Keratinocyte (primary cell): ENCODE results near the gene DLGAP1. TPM values are rescaled to one million over a fixed set of nuclear protein-coding genes. Genes with fewer than 3 reads are reported as not detected.

ENCODE experiments used
- DNase-seq: peaks from one replicate; pipeline ENCODE4 v3.0.0-alpha.2; 2011; ENCODE audit warnings: low read depth, missing footprints, low spot score
- FAIRE-seq: peaks from 2 replicates; lab custom pipeline; 2011; peaks lifted over from hg19 to GRCh38; lab: Jason Lieb, UNC
- H2AFZ ChIP-seq: 2 replicates; pipeline ENCODE4 v1.6.0; 2012; ENCODE audit warnings: low read length, control low read depth, inconsistent platforms; ENCODE audit not compliant: control insufficient read depth
- H3K27ac ChIP-seq: 2 replicates; pipeline ENCODE4 v1.5.1; 2011; ENCODE audit warnings: low read length; ENCODE audit not compliant: control insufficient read depth, insufficient read depth
- H3K27me3 ChIP-seq: 3 replicates; pipeline ENCODE4 v1.6.0; 2011; ENCODE audit warnings: low read length; ENCODE audit not compliant: control insufficient read depth, insufficient read depth; ENCODE audit errors: extremely low read depth
- H3K36me3 ChIP-seq, 2 experiments: 2 replicates in 1 of 2; 3 replicates in 1 of 2; pipeline ENCODE4 v1.5.1; 2011; ENCODE audit warnings: low read length in 2 of 2, mild to moderate bottlenecking in 1 of 2; ENCODE audit not compliant: control insufficient read depth in 2 of 2, insufficient read depth in 2 of 2; ENCODE audit errors: extremely low read depth in 1 of 2
- H3K4me1 ChIP-seq: 3 replicates; pipeline ENCODE4 v1.5.1; 2011; ENCODE audit warnings: low read length; ENCODE audit not compliant: control insufficient read depth, insufficient read depth; ENCODE audit errors: extremely low read depth
- H3K4me2 ChIP-seq: 3 replicates; pipeline ENCODE4 v1.6.0; 2011; ENCODE audit warnings: low read depth, low read length; ENCODE audit not compliant: control insufficient read depth, insufficient read depth; ENCODE audit errors: extremely low read depth
- H3K4me3 ChIP-seq, 3 experiments: fragments of 200-600 bp in 1 of 3; sonication (generic) in 1 of 3; 2 replicates in 2 of 3; 3 replicates in 1 of 3; pipeline ENCODE4 v1.5.1; 2011 to 2016; ENCODE audit warnings: low read length in 3 of 3, mild to moderate bottlenecking in 3 of 3, control low read depth in 2 of 3, inconsistent platforms in 1 of 3, low read depth in 1 of 3, mixed read lengths in 1 of 3, mixed run types in 1 of 3, moderate library complexity in 1 of 3; ENCODE audit not compliant: control insufficient read depth in 2 of 3, insufficient read depth in 2 of 3; ENCODE audit errors: extremely low read depth in 1 of 3
- H3K79me2 ChIP-seq: 2 replicates; pipeline ENCODE4 v1.6.0; 2012; ENCODE audit warnings: low read length; ENCODE audit not compliant: control insufficient read depth, insufficient read depth
- H3K9ac ChIP-seq: 3 replicates; pipeline ENCODE4 v1.6.0; 2011; ENCODE audit warnings: low read length; ENCODE audit not compliant: control insufficient read depth, insufficient read depth; ENCODE audit errors: extremely low read depth
- H3K9me1 ChIP-seq: 3 replicates; pipeline ENCODE4 v1.6.0; 2011; ENCODE audit warnings: low read length; ENCODE audit not compliant: control insufficient read depth, insufficient read depth; ENCODE audit errors: extremely low read depth
- H3K9me3 ChIP-seq: 2 replicates; pipeline ENCODE4 v1.5.1; 2012; ENCODE audit warnings: low read depth, low read length; ENCODE audit not compliant: control insufficient read depth
- H4K20me1 ChIP-seq: 3 replicates; pipeline ENCODE4 v1.6.0; 2011; ENCODE audit warnings: low read length; ENCODE audit not compliant: control insufficient read depth, insufficient read depth; ENCODE audit errors: extremely low read depth
- EZH2 ChIP-seq: IDR thresholded peaks from one replicate; pipeline ENCODE4 v1.6.1; 2012; ENCODE audit warnings: inconsistent platforms, mild to moderate bottlenecking, low read length, moderate library complexity
- dilution Hi-C: fragments of 300-500 bp; cut with MboI; formaldehyde crosslinking; loops from one replicate; pipeline ENCODE4 v1.7.0; 2020; ENCODE audit warnings: low sequenced_read_pairs; ENCODE audit not compliant: extremely low pct_ligation_motif_present
- polyA plus RNA-seq, 5 experiments: library from polyadenylated mRNA; depleted of rRNA in 3 of 5; stranded (reverse) in 3 of 5; stranded (forward) in 1 of 5; unstranded in 1 of 5; fragments of >200 nt; gene quantifications; 1 replicate in 1 of 5; 2 replicates in 3 of 5; 3 replicates in 1 of 5; pipeline versions ENCODE4 v1.2.1 to v1.2.3, GENCODE V29; 2011 to 2012; ENCODE audit warnings: missing spikeins in 2 of 5, low read depth in 1 of 5, low replicate concordance in 1 of 5
- TF ChIP-seq, protein P1 (sequence below), 3 experiments: IDR thresholded peaks in 1 of 3; conservative IDR thresholded peaks in 1 of 3; optimal IDR thresholded peaks in 1 of 3; 2 replicates in 2 of 3; 3 replicates in 1 of 3; pipeline versions ENCODE3 to v1.5.1; 2011; ENCODE audit warnings: low read length in 3 of 3, mild to moderate bottlenecking in 3 of 3, moderate library complexity in 2 of 3, control low read depth in 1 of 3, inconsistent platforms in 1 of 3; ENCODE audit not compliant: insufficient read depth in 2 of 3; ENCODE audit errors: extremely low read depth in 1 of 3

DLGAP1 gene
- polyA plus RNA-seq, 1 donor (not counting 4 experiments of a cell fraction or from before 2014, with no cell fraction given), result not detected

DNA sequence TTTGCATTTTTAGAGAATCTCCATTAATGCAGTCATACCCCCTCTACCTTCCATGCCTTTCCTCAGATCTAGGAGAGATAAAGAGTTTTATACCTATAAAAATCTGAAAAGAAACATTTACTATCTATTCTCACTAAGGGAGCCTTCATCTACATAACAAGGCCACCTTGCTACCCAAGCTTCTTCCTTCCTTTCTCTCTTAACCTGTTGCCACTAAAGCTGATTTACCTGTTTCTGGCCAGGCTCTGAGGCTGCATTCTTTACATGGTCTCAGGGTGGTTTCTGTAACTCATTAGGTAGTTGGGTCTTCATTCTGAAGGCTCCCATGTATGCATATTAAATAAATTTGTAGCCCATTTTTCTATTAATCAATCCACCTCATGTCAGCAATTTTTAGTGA, 391.6 kb downstream of the DLGAP1 start:
- no peaks in the 10 kb centered on the region for H3K27me3 ChIP-seq
- DNase-seq (no peak), FAIRE-seq (no peak)
- H3K4me2 ChIP-seq, result no peak overlapping the region
- H3K79me2 ChIP-seq, result no peaks in the 10 kb centered on the region
- no peak overlapping the region for H3K27ac ChIP-seq
- H3K4me1 ChIP-seq, result no peaks in the 10 kb centered on the region
- dilution Hi-C loops, result no loop called here
- no peak overlapping the region for H2AFZ ChIP-seq
- H3K9ac ChIP-seq, result no peak overlapping the region
- no peak overlapping the region for H3K4me3 ChIP-seq
- H3K36me3 ChIP-seq, result no peaks in the 10 kb centered on the region
- H3K9me3 ChIP-seq, result no peaks in the 10 kb centered on the region
- no peaks in the 10 kb centered on the region for H3K9me1 ChIP-seq
- TF ChIP-seq, protein P1, sequence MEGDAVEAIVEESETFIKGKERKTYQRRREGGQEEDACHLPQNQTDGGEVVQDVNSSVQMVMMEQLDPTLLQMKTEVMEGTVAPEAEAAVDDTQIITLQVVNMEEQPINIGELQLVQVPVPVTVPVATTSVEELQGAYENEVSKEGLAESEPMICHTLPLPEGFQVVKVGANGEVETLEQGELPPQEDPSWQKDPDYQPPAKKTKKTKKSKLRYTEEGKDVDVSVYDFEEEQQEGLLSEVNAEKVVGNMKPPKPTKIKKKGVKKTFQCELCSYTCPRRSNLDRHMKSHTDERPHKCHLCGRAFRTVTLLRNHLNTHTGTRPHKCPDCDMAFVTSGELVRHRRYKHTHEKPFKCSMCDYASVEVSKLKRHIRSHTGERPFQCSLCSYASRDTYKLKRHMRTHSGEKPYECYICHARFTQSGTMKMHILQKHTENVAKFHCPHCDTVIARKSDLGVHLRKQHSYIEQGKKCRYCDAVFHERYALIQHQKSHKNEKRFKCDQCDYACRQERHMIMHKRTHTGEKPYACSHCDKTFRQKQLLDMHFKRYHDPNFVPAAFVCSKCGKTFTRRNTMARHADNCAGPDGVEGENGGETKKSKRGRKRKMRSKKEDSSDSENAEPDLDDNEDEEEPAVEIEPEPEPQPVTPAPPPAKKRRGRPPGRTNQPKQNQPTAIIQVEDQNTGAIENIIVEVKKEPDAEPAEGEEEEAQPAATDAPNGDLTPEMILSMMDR (optimal IDR thresholded peaks at IDR 0.05 in 1 of 3, IDR thresholded peaks at IDR 0.05 in 1 of 3, conservative IDR thresholded peaks at IDR 0.05 in 1 of 3; ENCODE audit: extremely low read depth in 1 of 3, insufficient read depth in 2 of 3, low read length in 3 of 3), result no peak
- TF ChIP-seq EZH2, result no peak
- no peaks in the 10 kb centered on the region for H4K20me1 ChIP-seq

DNA sequence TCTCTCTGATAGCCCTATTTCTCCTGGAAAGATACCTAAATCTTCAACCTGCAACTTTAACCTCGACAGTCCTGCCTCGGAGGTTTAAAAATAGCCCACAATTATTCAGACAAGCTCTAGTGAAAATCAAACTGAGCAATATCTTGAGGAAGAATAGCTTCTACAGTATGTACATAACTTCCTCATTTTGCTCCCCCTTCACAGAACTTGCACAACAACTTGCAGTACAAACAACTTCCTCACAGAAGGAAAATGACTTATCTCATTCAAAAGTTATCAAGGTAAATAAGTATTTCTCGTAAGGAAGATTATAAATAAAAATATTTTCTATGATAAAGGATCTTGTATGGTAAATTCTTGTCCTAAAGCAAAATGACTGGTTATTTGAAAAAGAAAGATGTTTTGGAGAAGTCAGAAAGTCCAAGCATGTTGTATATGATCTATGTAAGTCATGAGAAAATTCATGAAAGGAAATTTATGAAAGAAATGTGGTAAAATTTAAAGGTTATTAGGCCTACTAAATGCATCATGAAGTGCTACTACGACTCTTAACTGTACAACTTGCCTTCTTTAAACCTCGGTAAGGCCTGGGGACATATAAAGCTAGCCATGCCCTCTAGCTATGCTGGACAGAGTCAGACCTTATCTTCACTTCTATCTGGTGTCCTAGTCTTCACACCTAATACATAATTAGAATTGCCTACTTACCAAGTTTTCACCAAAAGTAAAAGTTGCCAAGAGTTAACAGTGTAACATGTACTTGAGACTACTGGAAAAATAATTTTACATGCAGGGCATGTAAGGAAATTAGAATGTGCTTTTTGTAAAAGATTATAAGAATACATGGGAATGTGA, 394.5 kb downstream of the DLGAP1 start:
- no peak overlapping the region for H3K4me3 ChIP-seq
- no peaks in the 10 kb centered on the region for H3K4me1 ChIP-seq
- no peaks in the 10 kb centered on the region for H3K9me3 ChIP-seq
- FAIRE-seq (no peak), DNase-seq (no peak)
- dilution Hi-C loops, result no loop called here
- no peaks in the 10 kb centered on the region for H3K79me2 ChIP-seq
- no peak overlapping the region for H3K4me2 ChIP-seq
- no peak overlapping the region for H3K9ac ChIP-seq
- H3K36me3 ChIP-seq, result no peaks in the 10 kb centered on the region
- no peak overlapping the region for H3K27ac ChIP-seq
- TF ChIP-seq, protein P1 (optimal IDR thresholded peaks at IDR 0.05 in 1 of 3, IDR thresholded peaks at IDR 0.05 in 1 of 3, conservative IDR thresholded peaks at IDR 0.05 in 1 of 3; ENCODE audit: extremely low read depth in 1 of 3, insufficient read depth in 2 of 3, low read length in 3 of 3), result no peak
- TF ChIP-seq EZH2, result no peak
- no peak overlapping the region for H2AFZ ChIP-seq
- no peaks in the 10 kb centered on the region for H3K27me3 ChIP-seq
- no peaks in the 10 kb centered on the region for H3K9me1 ChIP-seq
- no peaks in the 10 kb centered on the region for H4K20me1 ChIP-seq
